Measurements from ENCODE around the gene RHOT2.

Gene RHOT2

DNA sequence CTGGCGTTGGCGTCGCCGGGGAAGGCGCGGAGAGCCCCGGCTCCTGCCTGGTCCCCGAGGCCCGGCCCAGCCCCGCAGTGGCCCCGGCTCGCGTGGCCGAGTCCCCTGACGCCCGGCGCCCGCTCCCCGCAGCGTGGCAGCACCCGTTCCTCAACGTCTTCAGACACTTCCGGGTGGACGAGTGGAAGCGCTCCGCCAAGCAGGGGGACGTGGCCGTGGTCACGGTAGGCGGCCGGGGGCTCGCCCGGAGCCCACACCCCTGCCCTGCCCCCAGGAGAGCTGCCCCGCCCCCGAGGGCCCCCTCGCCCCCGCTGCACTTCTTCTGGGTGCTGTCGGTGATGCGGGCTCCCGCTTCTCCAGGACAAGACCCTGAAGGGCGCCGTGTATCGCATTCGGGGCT lies 18.3 kb upstream of the RHOT2 start:
- Mint-ChIP-seq H3K4me1 (ENCODE audit: low read depth) (peaks cover 9% of the 10 kb centered on the region), H3K4me3 (peak overlapping the region; percentile 81), H3K9me3 (no peaks in the 10 kb centered on the region), H3K36me3 (ENCODE audit: low read depth) (peaks cover 8% of the 10 kb centered on the region), H3K27me3 (no peaks in the 10 kb centered on the region), H3K27ac (peak overlapping the region; percentile 55)

DNA sequence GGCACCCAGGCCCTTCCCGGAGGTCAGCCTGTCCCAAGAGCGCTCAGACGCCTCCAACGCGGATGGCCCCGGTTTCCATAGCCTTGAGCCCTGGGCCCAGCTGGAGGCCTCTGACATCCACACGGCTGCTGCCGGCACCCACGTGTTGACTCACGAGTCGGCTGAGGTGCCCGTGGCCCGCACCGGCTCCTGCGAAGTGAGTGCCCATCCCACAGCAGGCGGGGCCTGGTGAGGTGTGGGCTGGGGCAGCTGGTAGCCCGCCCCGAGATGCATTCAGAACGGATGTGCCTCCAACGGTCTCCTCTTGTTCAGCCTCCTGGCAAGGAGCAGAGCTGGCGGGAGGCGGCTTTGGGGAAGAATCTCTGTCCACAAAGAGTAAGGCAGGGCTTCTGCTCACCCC lies 16.1 kb upstream of the RHOT2 start:
- H3K27ac Mint-ChIP-seq: no peak overlapping the region
- H3K27me3 Mint-ChIP-seq: no peaks in the 10 kb centered on the region
- peaks cover 6% of the 10 kb centered on the region for H3K36me3 Mint-ChIP-seq (ENCODE audit: low read depth)
- peaks cover 7% of the 10 kb centered on the region for H3K4me1 Mint-ChIP-seq (ENCODE audit: low read depth)
- no peaks in the 10 kb centered on the region for H3K9me3 Mint-ChIP-seq
- H3K4me3 Mint-ChIP-seq: no peak overlapping the region

DNA sequence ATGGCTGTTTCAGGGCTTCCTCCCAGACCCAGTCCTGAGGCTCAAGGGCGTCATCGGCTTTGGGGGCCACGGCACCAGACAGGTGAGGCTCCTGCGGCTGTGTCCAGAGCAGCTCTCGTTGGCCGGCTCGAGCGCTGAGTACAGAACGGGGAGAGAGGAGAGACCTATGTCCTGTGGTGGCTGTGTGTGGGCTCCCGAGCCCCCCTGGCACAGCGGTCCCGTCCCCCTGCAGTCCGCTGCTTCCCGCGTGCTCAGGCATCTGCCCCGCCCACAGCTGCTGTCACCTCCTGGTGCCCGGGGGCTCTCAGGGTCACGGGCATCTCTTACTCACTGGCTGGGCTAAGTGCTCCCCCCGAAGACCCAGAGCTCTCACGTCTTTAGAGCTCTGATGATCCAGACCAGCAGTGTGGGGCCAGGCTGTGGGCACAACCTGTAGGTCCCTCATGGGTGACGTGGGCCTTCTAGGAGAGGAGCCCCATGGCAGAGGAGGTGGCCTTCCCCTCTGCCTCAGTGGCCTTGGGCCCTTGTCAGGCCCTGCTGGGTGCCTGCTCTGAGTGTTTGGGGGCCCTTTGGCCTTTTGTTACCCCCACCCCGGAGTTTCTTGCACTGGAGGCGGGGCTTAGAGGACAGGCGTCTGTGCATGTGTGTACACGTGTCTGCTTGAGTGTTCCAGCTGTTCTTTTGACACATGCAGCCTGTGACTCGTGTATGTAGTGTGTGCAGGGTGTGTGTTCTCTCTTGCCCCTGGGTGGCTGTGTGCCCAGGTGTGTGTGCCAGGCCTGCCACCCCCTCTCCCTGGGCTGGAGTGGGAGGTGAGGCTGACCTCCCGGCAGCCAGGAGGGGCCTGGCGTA lies 15.3 kb upstream of the RHOT2 start:
- no peak overlapping the region for H3K4me3 Mint-ChIP-seq
- H3K4me1 Mint-ChIP-seq (ENCODE audit: low read depth): peaks cover 7% of the 10 kb centered on the region
- no peak overlapping the region for H3K27ac Mint-ChIP-seq
- H3K27me3 Mint-ChIP-seq: no peaks in the 10 kb centered on the region
- H3K36me3 Mint-ChIP-seq (ENCODE audit: low read depth): peaks cover 6% of the 10 kb centered on the region
- H3K9me3 Mint-ChIP-seq: no peaks in the 10 kb centered on the region

DNA sequence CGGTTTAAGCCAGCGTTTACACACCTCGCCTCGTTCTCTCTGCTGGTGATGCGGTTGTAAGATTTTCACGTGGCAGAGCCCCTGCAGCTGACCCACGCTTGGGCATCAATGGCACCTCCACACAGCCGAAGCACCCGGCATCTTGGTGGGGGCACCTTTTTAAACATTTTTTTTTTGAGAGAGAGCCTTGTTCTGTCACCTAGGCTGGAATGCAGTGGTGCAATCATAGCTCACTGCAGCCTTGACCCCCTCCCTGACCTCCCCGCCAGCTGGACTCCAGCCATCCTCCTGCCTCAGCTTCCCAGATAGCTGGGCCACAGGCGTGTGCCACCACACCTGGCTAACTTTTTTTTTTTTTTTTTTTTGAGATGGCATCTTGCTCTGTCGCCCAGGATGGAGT lies 13.9 kb upstream of the RHOT2 start:
- no peak overlapping the region for H3K27ac Mint-ChIP-seq
- no peaks in the 10 kb centered on the region for H3K4me1 Mint-ChIP-seq (ENCODE audit: low read depth)
- H3K9me3 Mint-ChIP-seq: no peaks in the 10 kb centered on the region
- H3K36me3 Mint-ChIP-seq (ENCODE audit: low read depth): peaks cover 6% of the 10 kb centered on the region
- H3K4me3 Mint-ChIP-seq: no peak overlapping the region
- no peaks in the 10 kb centered on the region for H3K27me3 Mint-ChIP-seq

DNA sequence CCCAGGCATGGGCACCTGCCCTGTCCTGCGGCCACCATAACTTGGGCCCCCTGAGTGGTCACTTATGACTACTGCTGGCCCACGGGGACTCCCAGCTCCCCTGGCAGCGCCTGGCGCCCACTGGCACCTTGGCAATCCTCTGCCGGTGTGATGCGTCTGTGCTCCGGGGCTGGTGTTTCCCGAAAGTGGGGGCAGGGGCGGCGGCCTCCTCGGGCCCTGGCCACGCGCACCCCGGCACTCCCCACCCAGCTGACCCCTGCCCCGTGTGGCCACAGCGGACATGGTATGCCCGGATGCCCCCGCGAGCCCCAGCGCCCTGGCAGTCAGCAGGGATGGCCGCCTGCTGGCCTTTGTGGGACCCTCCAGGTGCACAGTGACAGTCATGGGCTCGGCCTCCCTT lies 10.4 kb upstream of the RHOT2 start:
- H3K36me3 Mint-ChIP-seq (ENCODE audit: low read depth): peaks cover 6% of the 10 kb centered on the region
- H3K4me3 Mint-ChIP-seq: no peak overlapping the region
- no peaks in the 10 kb centered on the region for H3K27me3 Mint-ChIP-seq
- no peak overlapping the region for H3K27ac Mint-ChIP-seq
- H3K4me1 Mint-ChIP-seq (ENCODE audit: low read depth): peaks cover 5% of the 10 kb centered on the region
- H3K9me3 Mint-ChIP-seq: no peaks in the 10 kb centered on the region

DNA sequence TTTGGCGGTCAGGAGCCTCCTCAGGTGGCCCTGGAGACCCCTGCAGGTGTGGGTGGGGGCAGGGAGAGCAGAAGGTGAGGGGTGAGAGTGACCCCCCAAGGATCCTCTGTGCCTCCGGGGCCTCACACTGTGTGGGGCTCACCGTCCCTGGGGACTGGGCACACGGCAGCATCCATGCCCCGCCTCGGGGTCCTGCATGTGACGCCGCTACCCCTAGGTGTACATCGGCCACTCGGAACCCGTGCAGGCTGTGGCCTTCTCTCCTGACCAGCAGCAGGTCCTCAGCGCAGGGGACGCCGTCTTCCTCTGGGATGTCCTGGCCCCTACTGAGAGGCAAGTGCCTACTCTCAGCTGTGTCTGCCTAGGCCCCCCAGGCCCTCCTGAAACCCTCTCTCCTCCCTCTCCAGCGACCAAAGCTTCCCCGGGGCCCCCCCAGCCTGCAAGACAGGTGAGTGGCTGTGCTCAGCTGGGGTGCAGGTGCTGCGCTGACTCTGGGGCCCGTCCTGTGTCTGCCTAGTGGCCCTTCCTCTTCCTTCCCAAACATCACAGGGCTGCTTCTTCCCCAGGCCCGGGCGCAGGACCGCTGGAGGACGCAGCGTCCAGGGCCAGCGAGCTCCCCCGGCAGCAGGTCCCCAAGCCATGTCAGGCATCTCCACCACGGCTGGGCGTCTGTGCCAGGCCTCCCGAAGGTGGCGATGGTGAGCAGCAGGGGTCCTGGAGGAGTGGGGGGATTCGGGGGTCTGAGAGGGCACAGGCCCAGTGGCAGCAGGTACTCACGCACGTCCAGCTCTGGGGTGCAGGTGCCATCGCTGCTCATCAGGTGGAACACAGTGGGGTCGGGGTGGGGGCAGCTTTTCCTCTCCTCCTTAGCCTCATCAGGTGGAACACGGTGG lies 9.0 kb upstream of the RHOT2 start:
- no peak overlapping the region for H3K27ac Mint-ChIP-seq
- H3K4me3 Mint-ChIP-seq: no peak overlapping the region
- no peaks in the 10 kb centered on the region for H3K27me3 Mint-ChIP-seq
- peaks cover 5% of the 10 kb centered on the region for H3K4me1 Mint-ChIP-seq (ENCODE audit: low read depth)
- H3K9me3 Mint-ChIP-seq: no peaks in the 10 kb centered on the region
- H3K36me3 Mint-ChIP-seq (ENCODE audit: low read depth): peaks cover 3% of the 10 kb centered on the region

DNA sequence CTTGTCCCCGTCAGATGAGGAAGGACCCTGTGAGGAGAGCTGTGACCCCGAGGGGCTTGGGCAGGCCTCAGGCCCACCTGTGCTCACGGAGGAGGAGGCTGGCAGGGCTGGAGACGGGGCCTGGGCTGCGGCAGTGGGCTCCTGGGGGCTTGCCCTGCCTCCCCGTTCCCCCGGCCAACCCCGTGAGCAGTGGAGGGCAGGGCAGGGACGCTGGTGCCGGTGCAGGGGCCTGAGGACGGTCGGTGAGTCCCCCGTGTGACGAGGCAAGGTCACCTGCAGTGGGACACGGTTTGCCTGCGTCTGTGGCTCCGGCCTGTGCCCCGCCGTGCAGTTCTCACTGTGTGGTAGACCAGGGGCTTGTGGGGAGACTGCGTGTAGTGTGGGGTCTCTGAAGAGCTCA lies 8.3 kb upstream of the RHOT2 start:
- no peak overlapping the region for H3K4me3 Mint-ChIP-seq
- H3K27me3 Mint-ChIP-seq: no peaks in the 10 kb centered on the region
- no peaks in the 10 kb centered on the region for H3K9me3 Mint-ChIP-seq
- H3K4me1 Mint-ChIP-seq (ENCODE audit: low read depth): peaks cover 5% of the 10 kb centered on the region
- no peaks in the 10 kb centered on the region for H3K36me3 Mint-ChIP-seq (ENCODE audit: low read depth)
- no peak overlapping the region for H3K27ac Mint-ChIP-seq

DNA sequence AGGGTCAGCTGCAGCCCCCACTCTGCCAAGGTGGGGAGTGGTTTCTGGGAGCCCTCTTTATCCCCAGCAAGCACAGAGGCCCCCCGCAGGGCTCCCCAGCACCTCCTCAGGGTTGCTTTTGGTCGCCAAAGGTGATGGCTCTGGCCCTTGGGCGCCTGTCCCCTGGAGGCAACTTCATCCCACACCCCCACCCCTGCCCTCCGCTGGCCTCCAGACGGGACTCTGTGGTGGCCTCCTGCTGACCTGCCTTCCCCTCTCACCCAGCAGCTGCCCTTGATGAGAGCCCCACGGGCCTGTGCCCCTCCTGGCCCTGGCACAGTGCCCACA lies 7.8 kb upstream of the RHOT2 start:
- Mint-ChIP-seq H3K27me3 (no peaks in the 10 kb centered on the region), H3K4me1 (ENCODE audit: low read depth) (peaks cover 5% of the 10 kb centered on the region), H3K27ac (no peak overlapping the region), H3K36me3 (ENCODE audit: low read depth) (no peaks in the 10 kb centered on the region), H3K9me3 (no peaks in the 10 kb centered on the region), H3K4me3 (no peak overlapping the region)

DNA sequence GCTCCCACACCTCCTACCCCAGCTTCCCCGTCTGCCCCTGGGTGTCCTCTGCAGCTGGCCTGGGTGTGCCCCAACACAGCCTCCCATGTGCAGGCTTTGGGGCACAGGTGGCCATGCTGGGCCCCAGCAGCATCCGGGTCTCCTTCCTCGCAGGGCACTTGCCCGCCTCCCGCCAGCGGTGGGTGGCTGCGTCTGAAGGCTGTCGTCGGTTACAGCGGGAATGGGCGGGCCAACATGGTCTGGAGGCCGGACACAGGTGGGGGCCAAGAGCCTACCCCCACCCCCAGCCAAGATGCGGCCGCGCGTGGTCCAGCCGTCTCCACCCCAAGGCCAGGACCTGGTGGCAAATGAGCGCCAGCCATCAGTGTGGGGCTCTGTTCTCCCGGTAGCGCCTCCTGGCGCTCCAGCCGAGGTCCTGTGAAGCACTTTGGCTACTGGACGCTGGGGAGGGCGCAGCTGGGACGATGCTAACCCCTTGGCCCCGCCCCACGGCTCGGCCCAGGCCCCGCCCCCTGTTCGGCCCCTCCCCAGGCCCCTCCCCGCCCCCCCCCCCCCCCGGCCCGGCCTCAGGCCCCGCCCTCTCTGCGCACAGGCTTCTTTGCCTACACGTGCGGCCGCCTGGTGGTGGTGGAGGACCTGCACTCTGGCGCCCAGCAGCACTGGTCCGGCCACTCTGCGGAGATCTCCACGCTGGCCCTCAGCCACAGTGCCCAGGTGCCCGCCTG lies 7.3 kb upstream of the RHOT2 start:
- H3K4me3 Mint-ChIP-seq: no peak overlapping the region
- H3K27me3 Mint-ChIP-seq: no peaks in the 10 kb centered on the region
- no peak overlapping the region for H3K27ac Mint-ChIP-seq
- H3K9me3 Mint-ChIP-seq: no peaks in the 10 kb centered on the region
- H3K36me3 Mint-ChIP-seq (ENCODE audit: low read depth): no peaks in the 10 kb centered on the region
- peaks cover 5% of the 10 kb centered on the region for H3K4me1 Mint-ChIP-seq (ENCODE audit: low read depth)

DNA sequence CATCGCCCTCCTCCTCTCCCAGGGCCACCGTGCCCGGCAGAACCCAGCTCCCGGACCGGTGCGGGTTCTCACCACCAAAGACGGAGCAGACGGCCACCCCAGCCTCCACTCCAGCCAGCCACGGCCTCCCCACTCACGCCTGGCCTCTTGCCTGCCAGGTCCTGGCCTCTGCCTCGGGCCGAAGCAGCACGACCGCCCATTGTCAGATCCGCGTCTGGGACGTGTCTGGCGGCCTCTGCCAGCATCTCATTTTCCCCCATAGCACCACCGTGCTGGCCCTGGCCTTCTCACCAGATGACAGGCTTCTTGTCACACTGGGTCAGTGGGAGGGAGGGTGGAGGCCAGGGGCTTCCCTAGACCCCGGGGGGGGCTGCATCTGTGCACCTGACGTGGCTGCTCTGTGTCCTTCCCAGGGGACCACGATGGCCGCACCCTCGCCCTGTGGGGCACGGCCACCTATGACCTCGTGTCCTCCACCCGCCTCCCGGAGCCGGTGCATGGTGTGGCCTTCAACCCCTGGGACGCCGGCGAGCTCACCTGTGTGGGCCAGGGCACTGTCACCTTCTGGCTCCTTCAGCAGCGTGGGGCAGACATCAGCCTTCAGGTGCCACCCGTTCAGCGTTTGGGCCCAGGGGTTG lies 6.6 kb upstream of the RHOT2 start:
- Mint-ChIP-seq H3K9me3 (no peaks in the 10 kb centered on the region), H3K36me3 (ENCODE audit: low read depth) (no peaks in the 10 kb centered on the region), H3K27ac (no peak overlapping the region), H3K27me3 (no peaks in the 10 kb centered on the region), H3K4me3 (no peak overlapping the region), H3K4me1 (ENCODE audit: low read depth) (peaks cover 5% of the 10 kb centered on the region)

DNA sequence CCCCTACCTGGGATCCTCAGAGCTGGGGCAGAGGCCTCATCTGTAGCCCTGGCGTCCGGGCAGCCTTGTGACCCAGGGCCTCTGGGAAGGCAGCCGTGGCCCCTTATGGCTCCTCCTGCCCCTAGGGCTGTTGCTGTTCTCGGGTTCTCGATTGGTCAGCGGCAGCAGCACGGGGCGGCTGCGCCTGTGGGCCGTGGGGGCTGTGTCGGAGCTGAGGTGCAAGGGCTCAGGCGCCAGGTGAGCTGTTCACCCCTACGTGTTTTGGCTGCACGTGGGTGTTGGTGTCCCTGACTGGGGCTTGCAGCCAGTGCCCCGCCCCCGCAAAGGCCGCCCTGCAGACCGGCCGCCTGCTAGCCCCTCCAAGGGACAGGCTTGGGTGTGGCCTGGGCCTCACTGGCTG lies 5.8 kb upstream of the RHOT2 start:
- H3K9me3 Mint-ChIP-seq: no peaks in the 10 kb centered on the region
- H3K4me1 Mint-ChIP-seq (ENCODE audit: low read depth): peaks cover 5% of the 10 kb centered on the region
- no peak overlapping the region for H3K4me3 Mint-ChIP-seq
- no peaks in the 10 kb centered on the region for H3K36me3 Mint-ChIP-seq (ENCODE audit: low read depth)
- H3K27ac Mint-ChIP-seq: no peak overlapping the region
- no peaks in the 10 kb centered on the region for H3K27me3 Mint-ChIP-seq

DNA sequence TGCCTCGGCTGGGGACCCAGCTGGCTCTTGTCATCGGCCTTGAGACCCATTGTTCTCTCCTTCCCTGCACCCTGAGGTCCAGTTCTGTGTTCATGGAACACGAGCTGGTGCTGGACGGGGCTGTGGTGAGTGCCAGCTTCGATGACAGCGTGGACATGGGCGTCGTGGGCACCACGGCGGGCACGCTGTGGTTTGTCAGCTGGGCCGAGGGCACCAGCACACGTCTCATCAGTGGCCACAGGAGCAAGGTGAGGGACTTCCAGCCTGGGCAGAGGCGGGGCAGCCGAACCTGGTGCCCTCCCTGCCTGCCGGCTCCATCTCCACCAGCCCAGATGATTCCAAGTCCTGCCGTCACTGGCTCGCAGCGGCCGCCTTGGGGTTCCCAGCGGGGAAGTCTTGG lies 5.3 kb upstream of the RHOT2 start:
- no peaks in the 10 kb centered on the region for H3K9me3 Mint-ChIP-seq
- H3K4me1 Mint-ChIP-seq (ENCODE audit: low read depth): peaks cover 8% of the 10 kb centered on the region
- no peak overlapping the region for H3K27ac Mint-ChIP-seq
- H3K36me3 Mint-ChIP-seq (ENCODE audit: low read depth): no peaks in the 10 kb centered on the region
- H3K4me3 Mint-ChIP-seq: no peak overlapping the region
- no peaks in the 10 kb centered on the region for H3K27me3 Mint-ChIP-seq

DNA sequence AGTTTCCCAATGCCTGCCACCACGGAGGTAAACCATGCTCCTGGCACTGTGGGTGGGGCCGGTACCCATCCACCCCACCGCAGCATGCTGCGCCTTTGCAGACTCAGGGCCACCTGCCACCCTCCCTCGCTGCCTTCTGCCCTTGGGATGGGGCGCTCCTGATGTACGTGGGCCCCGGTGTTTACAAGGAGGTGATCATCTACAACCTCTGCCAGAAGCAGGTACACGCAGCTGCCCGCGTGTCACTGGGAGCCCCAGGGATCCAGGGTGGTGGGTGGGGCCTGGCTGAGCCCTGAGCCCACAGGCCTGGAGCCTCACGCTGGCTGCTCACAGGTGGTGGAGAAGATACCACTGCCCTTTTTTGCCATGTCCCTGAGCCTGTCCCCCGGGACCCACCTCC lies 1.4 kb upstream of the RHOT2 start:
- no peak overlapping the region for H3K4me3 Mint-ChIP-seq
- H3K27ac Mint-ChIP-seq: no peak overlapping the region
- peaks cover 14% of the 10 kb centered on the region for H3K4me1 Mint-ChIP-seq (ENCODE audit: low read depth)
- H3K9me3 Mint-ChIP-seq: no peaks in the 10 kb centered on the region
- H3K27me3 Mint-ChIP-seq: no peaks in the 10 kb centered on the region
- H3K36me3 Mint-ChIP-seq (ENCODE audit: low read depth): peaks cover 10% of the 10 kb centered on the region

DNA sequence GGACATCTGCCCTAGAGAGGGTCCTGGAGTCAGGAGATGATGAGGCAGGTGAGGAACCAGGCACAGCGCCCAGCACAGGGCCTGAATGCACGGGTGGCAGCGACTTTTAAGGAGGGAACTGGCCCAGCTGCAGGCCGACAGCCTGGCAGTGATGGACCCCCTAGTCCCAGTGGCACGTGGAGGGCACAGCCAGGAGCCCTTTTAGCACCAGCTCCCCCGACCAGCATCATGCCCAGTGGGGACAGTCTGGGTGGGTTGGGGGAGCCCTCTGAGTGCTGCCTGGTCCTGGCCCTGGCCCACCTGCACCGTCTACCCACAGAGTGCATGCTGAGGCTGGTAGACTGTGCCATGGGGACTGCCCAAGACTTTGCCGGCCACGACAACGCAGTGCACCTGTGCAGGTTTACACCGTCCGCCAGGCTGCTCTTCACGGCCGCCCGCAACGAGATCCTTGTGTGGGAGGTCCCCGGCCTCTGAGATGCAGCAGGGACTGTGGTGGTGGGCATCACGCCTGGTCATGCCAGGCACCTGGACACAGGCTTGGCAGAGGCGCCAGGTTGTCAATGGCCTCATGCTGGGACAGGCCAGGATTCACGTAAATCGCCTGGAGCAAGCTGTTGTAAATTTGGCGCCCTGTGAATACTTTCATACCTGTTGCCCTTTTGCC lies 686 bp upstream of the RHOT2 start:
- H3K36me3 Mint-ChIP-seq (ENCODE audit: low read depth): peaks cover 10% of the 10 kb centered on the region
- H3K4me3 Mint-ChIP-seq: peak overlapping the region; percentile 77
- no peaks in the 10 kb centered on the region for H3K9me3 Mint-ChIP-seq
- H3K27ac Mint-ChIP-seq: peak overlapping the region; percentile 61
- no peaks in the 10 kb centered on the region for H3K27me3 Mint-ChIP-seq
- H3K4me1 Mint-ChIP-seq (ENCODE audit: low read depth): peaks cover 14% of the 10 kb centered on the region

Data from stimulated activated naive CD8-positive, alpha-beta T cell treated with anti-CD3 and anti-CD28 coated beads, Interleukin-15, Interleukin-2, amounts not matched to agents 100 ng/mL and 50 ng/mL, for 24 hours (primary cell).